ENCODE data around the gene AMMECR1L. TPM values are rescaled to one million over a fixed set of nuclear protein-coding genes. Genes with fewer than 3 reads are reported as not detected.
A peak's percentile ranks its signal among the peaks of the same experiment; 100 is the strongest.

The AMMECR1L gene
- total and polyA plus RNA-seq, 2 of the 4 experiments (the other 2 are of a cell fraction) = 13.4 to 14.0 TPM

GRCh38 chr2:127844973-127845372 is 40.8 kb downstream of the AMMECR1L start:
- POLR2A ChIA-PET (ENCODE audit: unreplicated experiment) = no interaction called here
- TSS peak; percentile 18 for BruUV-seq (replicated peaks)

More at GRCh38 chr2:127844973-127845372, 40.8 kb downstream of the AMMECR1L start:
- Histone ChIP-seq H2BK20ac (ENCODE audit: low read depth, low read length) (no peak overlapping the region), H2BK15ac (ENCODE audit: low read depth, low read length) (no peak overlapping the region), H2BK120ac (ENCODE audit: low read depth, low read length) (no peak overlapping the region), H2AK5ac (ENCODE audit: low read depth, low read length) (no peak overlapping the region), H3K4me2 (ENCODE audit: low read depth, low read length) (no peak overlapping the region), H2AK9ac (replicated peaks; ENCODE audit: low read depth, low read length, poor library complexity) (no peak overlapping the region), H3K4me1 (ENCODE audit: control insufficient read depth, insufficient read depth, low read length) (no peaks in the 10 kb centered on the region), H3K18ac (ENCODE audit: low read depth, low read length) (no peak overlapping the region), H3K79me1 (ENCODE audit: low read depth in 1 of 2, low read length in 2 of 2) (peaks cover 0 to 22% of the 10 kb centered on the region in 2 experiments), H3K27me3 (ENCODE audit: control insufficient read depth, insufficient read depth, low read length) (no peaks in the 10 kb centered on the region), H4K20me1 (ENCODE audit: insufficient read depth, low read length) (no peaks in the 10 kb centered on the region), H3K36me3 (ENCODE audit: control insufficient read depth, insufficient read depth, low read length) (peaks cover 19% of the 10 kb centered on the region), H3K56ac (ENCODE audit: extremely low read depth, insufficient read depth, low read length) (no peak overlapping the region), H3K14ac (replicated peaks; ENCODE audit: low read depth, low read length) (no peak overlapping the region), H3K27ac (ENCODE audit: insufficient read depth, low read length) (no peak overlapping the region), H3K23ac (ENCODE audit: low read depth, low read length) (no peak overlapping the region), H4K5ac (ENCODE audit: low read depth, low read length) (no peak overlapping the region), H3K9me3 (ENCODE audit: control insufficient read depth, insufficient read depth, low read length) (no peaks in the 10 kb centered on the region), H3K9me1 (ENCODE audit: insufficient read depth, low read length) (no peaks in the 10 kb centered on the region; the same call in 1 of the 2 replicates), H3K9ac (ENCODE audit: low read depth, low read length) (no peak overlapping the region), H2AFZ (replicated peaks; ENCODE audit: low read length, poor library complexity) (no peak overlapping the region), H3K4ac (ENCODE audit: low read depth, low read length) (no peak overlapping the region), H4K8ac (ENCODE audit: low read depth in 2 of 2, low read length in 2 of 2) (no peak overlapping the region), H4K91ac (ENCODE audit: insufficient read depth, low read depth, low read length) (no peak overlapping the region), H3K4me3 (ENCODE audit: insufficient read depth, low read depth, low read length) (no peak overlapping the region), H2BK5ac (ENCODE audit: low read depth, low read length, poor library complexity, severe bottlenecking) (no peak overlapping the region)
- no CpG with 5 or more reads among the region's 4 CpGs for WGBS, 2 experiments (ENCODE audit: extremely low coverage in 2 of 2, insufficient read length in 1 of 2)
- ATAC-seq (ENCODE audit: low read depth) (no peak), DNase-seq (no peak)
- intact Hi-C loops (cut with micrococcal nuclease) (no loop called here), dilution Hi-C loops (cut with HindIII; ENCODE audit: low sequenced_read_pairs, unreplicated experiment) (no loop called here), in situ Hi-C loops (cut with MboI; ENCODE audit: low sequenced_read_pairs) (no loop called here)
- CTCF ChIA-PET = no interaction called here
- TF ChIP-seq MXI1 (IDR thresholded peaks at IDR 0.05; ENCODE audit: borderline replicate concordance, low read depth, low read length) (no peak), RAD21 (IDR thresholded peaks at IDR 0.05; ENCODE audit: low read length) (no peak), FOS (IDR thresholded peaks at IDR 0.05; ENCODE audit: low read depth, low read length) (no peak), RCOR1 (IDR thresholded peaks at IDR 0.05; ENCODE audit: insufficient replicate concordance, low read length) (no peak)

Data from IMR-90 (cell line).